Fibroblast of lung (primary cell): ENCODE measurements around the gene TFRC. TPM values are rescaled to one million over a fixed set of nuclear protein-coding genes. Genes with fewer than 3 reads are reported as not detected.
"Not testable (repeated sequence)": the region's sequence is repeated elsewhere in the genome, so short reads cannot be mapped to it uniquely, and the experiment has no call there.

ENCODE experiments used
- DNase-seq, 2 donors: peaks; one replicate each; pipeline versions ENCODE4 v3.0.0 to v3.0.0-alpha.2; 2010; ENCODE audit warnings: low read depth in 2 of 2
- H2AFZ ChIP-seq: 2 replicates; pipeline ENCODE4 v1.5.1; 2012; ENCODE audit warnings: low read length, control low read depth, inconsistent platforms
- H3K27ac ChIP-seq: 2 replicates; pipeline ENCODE4 v1.5.1; 2011; ENCODE audit warnings: low read length, control low read depth; ENCODE audit not compliant: insufficient read depth
- H3K27me3 ChIP-seq: 2 replicates; pipeline ENCODE4 v1.5.1; 2011; ENCODE audit warnings: mild to moderate bottlenecking, low read length; ENCODE audit not compliant: control insufficient read depth, insufficient read depth
- H3K36me3 ChIP-seq: 2 replicates; pipeline ENCODE4 v1.5.1; 2011; ENCODE audit warnings: low read length; ENCODE audit not compliant: control insufficient read depth, insufficient read depth
- H3K4me1 ChIP-seq: 2 replicates; pipeline ENCODE4 v1.5.1; 2011; ENCODE audit warnings: low read length; ENCODE audit not compliant: control insufficient read depth, insufficient read depth; ENCODE audit errors: extremely low read depth
- H3K4me2 ChIP-seq: 2 replicates; pipeline ENCODE4 v1.5.1; 2011; ENCODE audit warnings: low read length, control low read depth; ENCODE audit not compliant: insufficient read depth; ENCODE audit errors: extremely low read depth
- H3K4me3 ChIP-seq, 4 experiments: fragments of 200-600 bp in 1 of 4; sonication (generic) in 1 of 4; replicated peaks in 1 of 4; 2 replicates each; pipeline ENCODE4 v1.5.1; 2011 to 2016; ENCODE audit warnings: low read length in 4 of 4, low read depth in 3 of 4, mild to moderate bottlenecking in 3 of 4, control low read depth in 2 of 4, inconsistent platforms in 1 of 4, mixed read lengths in 1 of 4; ENCODE audit not compliant: insufficient read depth in 1 of 4; ENCODE audit errors: control extremely low read depth in 1 of 4
- H3K79me2 ChIP-seq: 2 replicates; pipeline ENCODE4 v1.5.1; 2012; ENCODE audit warnings: mild to moderate bottlenecking, low read length, inconsistent platforms; ENCODE audit not compliant: control insufficient read depth, insufficient read depth
- H3K9ac ChIP-seq: 2 replicates; pipeline ENCODE4 v1.5.1; 2011; ENCODE audit warnings: mild to moderate bottlenecking, low read length, control low read depth; ENCODE audit not compliant: insufficient read depth
- H3K9me3 ChIP-seq: 2 replicates; pipeline ENCODE4 v1.5.1; 2012; ENCODE audit warnings: low read depth, low read length; ENCODE audit not compliant: control insufficient read depth, insufficient read depth
- H4K20me1 ChIP-seq: 2 replicates; pipeline ENCODE4 v1.5.1; 2011; ENCODE audit warnings: low read length; ENCODE audit not compliant: control insufficient read depth, insufficient read depth; ENCODE audit errors: extremely low read depth
- CTCF ChIP-seq, 2 donors: IDR thresholded peaks in 1 of 2; conservative IDR thresholded peaks in 1 of 2; 1 replicate in 1 of 2; 2 replicates in 1 of 2; pipeline ENCODE4 v1.5.1; 2011 to 2012; ENCODE audit warnings: low read length in 2 of 2, control low read depth in 1 of 2, inconsistent platforms in 1 of 2, low read depth in 1 of 2, mild to moderate bottlenecking in 1 of 2
- EZH2 ChIP-seq: IDR thresholded peaks from 2 replicates; pipeline ENCODE4 v1.5.1; 2012; ENCODE audit warnings: low read length, control low read depth, mild to moderate bottlenecking; ENCODE audit errors: missing control alignments
- polyA plus RNA-seq, 2 donors: library from polyadenylated mRNA; depleted of rRNA in 1 of 2; stranded (reverse) in 1 of 2; unstranded in 1 of 2; fragments of >200 nt; gene quantifications; 2 replicates each; pipeline ENCODE4 v1.2.1, GENCODE V29; 2011 to 2012; ENCODE audit warnings: missing spikeins in 1 of 2
- total RNA-seq: library from RNA; depleted of rRNA; stranded (reverse); fragments of >200 nt; gene quantifications from 2 replicates; pipeline ENCODE4 v1.2.1, GENCODE V29; 2014

The TFRC gene
- total and polyA plus RNA-seq, 2 donors (not counting 1 experiment from before 2014, with no cell fraction given): 118 to 169 TPM

- not testable (repeated sequence) for H2AFZ ChIP-seq, H4K20me1 ChIP-seq, H3K4me2 ChIP-seq, H3K4me3 ChIP-seq, H3K27me3 ChIP-seq, H3K4me1 ChIP-seq, H3K27ac ChIP-seq, DNase-seq, H3K36me3 ChIP-seq, H3K9me3 ChIP-seq, H3K9ac ChIP-seq, H3K79me2 ChIP-seq
Observed at GRCh38 chr3:196001240-196001639, 80.7 kb downstream of the TFRC start.

GRCh38 chr3:196000360-196000950, 81.4 kb downstream of the TFRC start:
- H4K20me1 ChIP-seq, H3K79me2 ChIP-seq, H3K9me3 ChIP-seq, H3K36me3 ChIP-seq, H3K4me2 ChIP-seq, DNase-seq, H3K9ac ChIP-seq, H3K4me3 ChIP-seq, H2AFZ ChIP-seq, H3K27ac ChIP-seq, H3K27me3 ChIP-seq, H3K4me1 ChIP-seq: not testable (repeated sequence)

- Histone ChIP-seq H4K20me1 (no peaks in the 10 kb centered on the region), H3K9ac (no peak overlapping the region), H3K79me2 (no peaks in the 10 kb centered on the region), H3K36me3 (no peaks in the 10 kb centered on the region), H2AFZ (no peak overlapping the region), H3K4me2 (no peak overlapping the region), H3K4me1 (no peaks in the 10 kb centered on the region), H3K9me3 (no peaks in the 10 kb centered on the region), H3K27ac (no peak overlapping the region), H3K27me3 (peaks cover 8% of the 10 kb centered on the region), H3K4me3 (no peak overlapping the region)
- no peak for DNase-seq
- TF ChIP-seq EZH2 (no peak), CTCF (conservative IDR thresholded peaks at IDR 0.05 in 1 of 2, IDR thresholded peaks at IDR 0.05 in 1 of 2; ENCODE audit: low read depth in 1 of 2, low read length in 2 of 2) (no peak)
Observed at GRCh38 chr3:195999896-196000295, 82.0 kb downstream of the TFRC start.

Other genes starting within 250 kb of the TFRC start
- 6.9 and 10.7 TPM in 2 replicates for gene TNK2, start 173.5 kb downstream of the TFRC start, total RNA-seq
- gene TNK2, start 173.5 kb downstream of the TFRC start, polyA plus RNA-seq: 2.5 and 3.6 TPM in 2 replicates
- not detected in 2 replicates for gene ZDHHC19, start 129.3 kb upstream of the TFRC start, total RNA-seq
- not detected in 2 replicates for gene ZDHHC19, start 129.3 kb upstream of the TFRC start, polyA plus RNA-seq
- gene SLC51A, start 134.4 kb upstream of the TFRC start, total RNA-seq: not detected in 2 replicates
- gene SLC51A, start 134.4 kb upstream of the TFRC start, polyA plus RNA-seq: not detected in 2 replicates
- 42.4 and 73.8 TPM in 2 replicates for gene PCYT1A, start 205.6 kb upstream of the TFRC start, total RNA-seq
- gene PCYT1A, start 205.6 kb upstream of the TFRC start, polyA plus RNA-seq: 68.9 and 70.2 TPM in 2 replicates
- 5.1 and 9.1 TPM in 2 replicates for gene DYNLT2B, start 236.2 kb upstream of the TFRC start, total RNA-seq
- gene DYNLT2B, start 236.2 kb upstream of the TFRC start, polyA plus RNA-seq: 8.4 and 13.0 TPM in 2 replicates